A172 (cell line): ENCODE data around the gene CFAP251. TPM values are rescaled to one million over a fixed set of nuclear protein-coding genes. Genes with fewer than 3 reads are reported as not detected.

Experiments
- DNase-seq: peaks from one replicate; pipeline ENCODE4 v3.0.0-alpha.2; 2015; ENCODE audit warnings: low spot score
- total RNA-seq: library from RNA; depleted of rRNA; stranded (reverse); fragments of >200 nt; shearing (Covaris generic); gene quantifications from 2 replicates; pipeline ENCODE4 v1.2.3, GENCODE V29; 2014

The CFAP251 gene
- total RNA-seq, 1 experiment from 2014 or later = 3.8 TPM

DNA sequence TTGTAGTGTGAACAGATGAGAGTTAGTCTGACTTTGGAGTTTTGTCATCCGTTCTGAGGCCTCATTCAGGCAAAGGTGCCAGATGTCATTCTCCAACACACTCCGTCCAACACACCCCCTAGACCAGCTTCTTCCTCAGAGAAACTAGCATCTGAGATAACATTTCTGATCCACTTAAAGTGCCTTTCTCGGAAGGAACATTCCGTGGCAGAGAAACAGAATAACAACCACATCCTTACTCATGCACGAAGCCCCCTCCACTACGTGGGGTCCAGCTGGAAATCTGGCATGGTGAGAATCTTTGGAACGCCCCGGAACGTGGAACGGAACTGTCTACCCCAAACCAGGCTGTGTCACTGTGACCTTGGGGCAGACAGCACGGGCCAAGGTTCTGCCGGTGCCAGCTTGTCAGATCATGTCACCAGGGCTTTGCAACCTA is 86.3 kb downstream of the CFAP251 start:
- DNase-seq = no peak

- no peak for DNase-seq
These were observed 86.9 kb downstream of the CFAP251 start for GRCh38 chr12:122005252-122005776.

DNA sequence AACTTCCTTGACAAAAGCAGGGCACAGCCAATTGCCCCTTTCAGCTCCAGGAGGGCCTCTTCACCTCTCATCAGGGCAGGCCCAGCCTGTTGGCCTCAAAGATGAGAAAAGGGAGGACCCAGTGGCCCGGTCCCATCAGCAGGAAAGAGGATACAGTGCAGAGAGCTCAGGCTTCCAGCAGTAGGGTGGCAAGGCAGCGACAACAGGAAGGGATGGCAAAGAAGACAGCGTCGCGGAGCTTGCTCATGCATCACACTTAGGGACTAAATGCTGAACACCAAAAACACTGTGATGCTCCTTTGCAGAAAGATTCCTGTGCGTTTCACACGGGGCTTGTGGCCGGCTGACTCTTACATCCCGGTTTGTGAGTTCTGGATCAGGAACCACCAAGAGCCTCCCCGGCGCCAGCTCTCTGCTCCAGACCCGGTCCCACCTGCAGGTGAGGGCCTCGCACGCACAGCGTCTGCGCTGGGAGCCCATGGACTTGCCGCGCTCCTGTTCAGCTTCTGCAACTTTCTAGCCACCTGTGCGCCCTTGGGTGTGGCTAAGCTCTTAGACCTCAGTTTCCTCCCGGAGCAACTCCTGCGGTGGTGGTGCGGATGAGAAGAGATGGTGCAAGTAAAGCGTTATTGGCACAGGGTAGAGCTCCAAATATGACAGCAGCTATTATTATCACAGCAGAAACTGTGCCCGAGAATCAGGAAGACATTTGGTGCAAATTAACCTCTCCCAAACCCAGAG is 88.0 kb downstream of the CFAP251 start:
- DNase-seq = no peak

- DNase-seq = no peak
These were observed 91.3 kb downstream of the CFAP251 start for GRCh38 chr12:122009741-122010140.

DNA sequence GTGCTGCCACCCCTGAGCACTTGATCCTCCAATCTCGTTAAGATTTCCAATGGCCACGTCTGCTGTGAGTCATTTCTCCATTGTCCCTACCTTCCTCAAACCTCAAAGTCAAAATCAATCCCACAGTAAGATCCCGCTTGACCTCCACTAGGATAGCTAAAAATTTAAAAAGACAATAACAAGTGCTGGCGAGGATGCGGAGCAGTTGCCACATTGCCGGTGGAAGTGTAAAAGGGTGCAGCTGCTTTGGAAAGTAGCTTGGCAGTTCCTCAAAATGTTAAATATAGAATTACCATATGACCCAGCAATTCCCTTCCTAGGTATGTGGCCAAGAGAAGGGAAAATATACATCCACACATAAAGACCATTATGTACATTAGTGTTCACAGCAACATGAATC is 93.8 kb downstream of the CFAP251 start:
- DNase-seq = no peak

- DNase-seq = no peak
These were observed 94.7 kb downstream of the CFAP251 start for GRCh38 chr12:122013136-122013535.

- DNase-seq = no peak
These were observed 95.6 kb downstream of the CFAP251 start for GRCh38 chr12:122013791-122014590.

GRCh38 chr12:122014781-122015180 is 96.4 kb downstream of the CFAP251 start:
- DNase-seq = no peak

DNA sequence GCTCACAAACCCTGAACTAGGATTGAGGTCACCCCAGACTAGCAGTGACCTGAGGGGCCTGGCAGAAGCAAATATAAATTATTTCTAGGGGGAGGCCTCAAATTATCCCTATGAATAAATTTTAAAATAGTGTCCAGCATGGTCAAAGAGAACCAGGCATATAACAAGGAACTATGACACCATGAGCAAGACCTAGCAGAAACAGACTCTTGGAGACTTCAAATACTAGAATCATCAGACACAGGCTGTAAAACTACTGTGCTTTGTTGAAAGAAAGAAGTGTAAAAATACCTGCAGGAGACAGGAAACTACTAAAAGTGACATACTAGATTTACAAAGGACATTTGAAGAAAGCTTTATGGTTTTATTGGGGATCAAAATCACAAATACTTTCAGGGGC is 100.1 kb downstream of the CFAP251 start:
- no peak for DNase-seq

- DNase-seq = no peak
These were observed 100.5 kb downstream of the CFAP251 start for GRCh38 chr12:122018937-122019336.

DNA sequence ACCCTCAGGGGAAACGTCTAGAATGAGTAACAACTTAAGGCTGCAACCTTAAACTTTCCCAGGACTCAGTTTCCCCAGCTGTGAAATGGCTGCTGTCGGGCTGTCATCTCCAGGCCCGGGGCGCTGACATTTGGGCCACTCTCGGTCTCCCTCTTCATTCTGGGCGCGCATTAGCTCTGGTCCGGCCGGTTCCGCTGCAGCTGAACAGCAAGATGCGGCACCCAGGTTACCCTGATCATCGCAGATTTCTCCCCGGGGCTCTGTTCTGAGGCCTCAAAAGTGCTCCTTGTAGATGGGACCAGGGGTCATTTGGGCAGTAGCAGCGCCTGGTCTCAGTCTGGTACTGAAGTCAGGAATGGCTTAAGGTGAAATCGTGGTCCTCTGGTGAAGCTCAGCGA is 102.4 kb downstream of the CFAP251 start:
- DNase-seq = no peak

- DNase-seq = no peak
These were observed 102.9 kb downstream of the CFAP251 start for GRCh38 chr12:122021193-122021821.

- DNase-seq = peak; percentile 25
These were observed 103.5 kb downstream of the CFAP251 start, which contains the start of gene BCL7A for GRCh38 chr12:122021822-122022392. TSS of gene BCL7A (plus strand) at chr12:122021884. CDS start at chr12:122022092, 208 bp downstream.

- DNase-seq = no peak
These were observed 104.3 kb downstream of the CFAP251 start for GRCh38 chr12:122022393-122023338.

DNA sequence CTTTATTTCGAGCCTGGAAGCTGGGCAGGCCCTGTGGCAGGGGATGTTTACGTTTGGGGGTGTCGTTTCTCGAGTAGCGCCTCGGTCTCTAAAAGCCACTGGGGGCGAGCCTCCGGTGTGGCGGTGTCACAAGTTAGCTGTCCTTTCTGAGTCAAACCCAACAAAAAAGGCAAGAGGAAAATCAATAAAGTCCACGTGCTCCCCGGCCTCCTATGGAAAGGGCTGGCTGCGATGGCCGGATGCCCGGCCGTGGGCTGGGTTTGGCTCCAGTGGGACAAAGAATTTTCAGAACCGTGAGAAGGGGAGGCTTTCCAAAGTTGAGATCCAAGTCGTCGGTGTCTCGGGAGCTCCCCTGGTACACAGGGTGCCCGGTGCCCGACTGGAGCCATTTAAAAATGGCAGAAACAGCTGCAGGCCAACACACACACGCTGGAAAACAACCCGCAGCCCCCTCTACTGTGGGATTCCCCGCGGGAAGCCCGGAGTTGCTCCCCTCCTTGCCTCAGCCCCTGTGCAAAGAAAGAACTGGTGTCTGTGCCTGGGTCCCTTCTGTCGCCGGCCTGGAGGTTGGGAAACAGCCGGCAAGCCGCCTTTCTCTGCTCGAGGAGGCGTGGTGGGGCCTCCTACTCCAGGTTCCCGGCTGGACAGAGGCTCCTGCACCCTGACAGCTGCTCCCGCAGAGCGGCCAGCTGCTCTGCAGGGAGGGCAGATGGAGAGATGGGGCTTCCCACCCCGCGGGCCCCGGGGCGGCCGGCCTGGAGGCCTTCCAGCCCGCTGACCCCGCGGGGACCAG is 105.1 kb downstream of the CFAP251 start:
- DNase-seq = no peak

- DNase-seq = no peak
These were observed 105.9 kb downstream of the CFAP251 start for GRCh38 chr12:122024132-122024785.

- no peak for DNase-seq
These were observed 108.4 kb downstream of the CFAP251 start for GRCh38 chr12:122026706-122027333.

GRCh38 chr12:122028165-122028904 is 109.9 kb downstream of the CFAP251 start:
- peak; percentile 27 for DNase-seq
